ENCODE data around the gene TMEM44.
"Not testable (repeated sequence)": the region's sequence is repeated elsewhere in the genome, so short reads cannot be mapped to it uniquely, and the experiment has no call there.

Gene TMEM44

DNA sequence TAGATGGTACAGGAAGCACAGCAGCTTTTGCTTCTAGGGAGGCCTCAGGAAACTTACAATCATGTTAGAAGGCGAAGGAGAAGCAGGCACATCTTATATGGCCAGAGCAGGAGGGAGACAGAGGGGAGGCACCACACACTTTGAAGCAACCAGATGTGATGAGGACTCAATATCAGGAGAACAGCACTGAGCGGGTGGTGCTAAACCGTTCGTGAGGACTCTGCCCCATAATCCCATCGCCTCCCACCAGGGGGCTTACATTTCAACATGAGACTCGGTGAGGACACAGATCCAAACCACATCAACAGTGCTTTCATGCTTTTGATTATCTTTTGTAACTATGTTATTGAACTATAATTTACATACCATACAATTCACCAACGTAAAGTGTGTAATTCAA, 7.6 kb upstream of the TMEM44 start:
- DNase-seq = peak; percentile 35

DNA sequence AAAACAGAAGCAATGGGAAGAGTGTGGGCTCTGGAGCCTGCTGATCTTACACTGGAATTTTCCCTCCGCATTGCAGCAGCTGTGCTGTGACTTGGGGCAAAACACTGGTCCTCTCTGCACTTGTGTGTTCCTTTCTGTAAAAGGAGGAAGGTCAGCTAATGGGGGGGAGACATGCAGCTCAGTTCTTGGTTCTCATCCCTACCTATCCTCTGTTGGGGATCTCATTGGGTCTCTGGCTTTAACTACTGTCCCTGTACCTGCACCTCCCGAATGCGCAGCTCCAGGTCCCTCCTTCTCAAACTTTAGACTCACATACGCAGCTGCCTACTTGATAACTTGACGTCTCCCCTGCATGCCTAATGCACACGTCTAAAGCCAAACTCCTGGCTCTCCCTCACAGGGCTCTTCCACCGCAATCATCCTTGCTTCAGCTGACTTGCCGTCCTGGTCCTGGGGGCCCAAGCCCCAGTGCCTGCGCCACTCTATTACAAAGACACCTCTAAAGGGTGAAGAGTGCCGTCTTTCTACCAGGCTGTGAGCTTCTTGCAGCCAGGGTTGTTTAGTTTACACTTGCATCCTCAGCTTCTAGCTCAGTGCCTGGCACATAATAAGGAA, 5.9 kb upstream of the TMEM44 start:
- no peak for DNase-seq

DNA sequence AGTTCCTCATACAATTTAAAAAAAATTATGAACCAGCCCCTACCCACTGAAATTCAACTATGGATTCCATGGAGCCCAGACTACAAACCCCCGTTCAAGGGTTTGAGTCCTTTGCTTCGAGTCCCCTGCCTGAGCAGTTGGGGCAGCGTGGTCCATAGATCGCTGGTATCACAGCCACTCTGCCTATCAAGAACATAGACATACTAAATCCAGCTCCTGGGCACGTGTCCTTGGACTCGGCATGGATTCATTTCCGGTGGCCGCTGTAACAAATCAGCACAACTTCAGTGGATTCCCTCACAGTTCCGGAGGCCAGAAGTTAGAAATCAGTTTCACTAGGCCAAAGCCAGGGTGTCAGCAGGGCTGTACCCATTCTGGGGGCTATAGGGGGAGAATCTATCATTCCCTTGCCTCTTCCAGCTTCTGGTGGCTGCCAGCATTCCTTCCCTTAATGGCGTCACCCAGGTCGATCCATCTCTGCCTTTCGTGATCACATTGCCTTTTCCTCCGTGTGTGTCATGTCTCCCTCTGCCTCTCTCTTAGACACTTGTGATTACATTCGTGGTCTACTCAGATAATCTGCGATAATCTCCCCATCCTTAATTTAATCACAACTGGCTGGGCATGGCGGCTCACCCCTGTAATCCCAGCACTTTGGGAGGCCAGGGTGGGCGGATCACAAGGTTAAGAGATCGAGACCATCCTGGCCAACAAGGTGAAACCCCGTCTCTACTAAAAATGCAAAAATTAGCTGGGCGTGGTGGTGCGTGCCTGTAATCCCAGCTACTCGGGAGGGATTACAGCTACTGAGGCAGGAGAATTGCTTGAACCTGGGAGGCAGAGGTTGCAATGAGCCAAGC, 4.6 kb upstream of the TMEM44 start:
- DNase-seq = no peak

DNA sequence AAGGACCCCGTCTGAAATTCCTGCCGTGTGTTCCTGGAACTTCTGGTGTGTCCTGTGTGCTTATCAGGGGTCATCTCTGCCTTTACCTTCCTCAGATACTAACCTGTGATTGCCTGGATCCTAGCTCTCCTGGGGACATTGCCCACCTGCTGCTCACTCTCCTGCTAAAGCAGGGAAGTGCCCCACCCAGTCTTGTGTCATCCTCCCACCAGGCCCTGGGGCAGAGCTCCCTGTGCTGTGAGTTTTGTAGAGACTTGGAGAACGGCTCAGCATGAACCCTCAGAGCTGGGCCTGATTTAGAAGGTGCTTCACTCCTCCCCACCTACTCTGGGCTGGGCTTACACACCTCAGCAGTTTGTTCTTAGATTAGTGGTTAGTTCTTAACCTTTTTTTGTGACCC, 3.8 kb upstream of the TMEM44 start:
- DNase-seq = no peak

DNA sequence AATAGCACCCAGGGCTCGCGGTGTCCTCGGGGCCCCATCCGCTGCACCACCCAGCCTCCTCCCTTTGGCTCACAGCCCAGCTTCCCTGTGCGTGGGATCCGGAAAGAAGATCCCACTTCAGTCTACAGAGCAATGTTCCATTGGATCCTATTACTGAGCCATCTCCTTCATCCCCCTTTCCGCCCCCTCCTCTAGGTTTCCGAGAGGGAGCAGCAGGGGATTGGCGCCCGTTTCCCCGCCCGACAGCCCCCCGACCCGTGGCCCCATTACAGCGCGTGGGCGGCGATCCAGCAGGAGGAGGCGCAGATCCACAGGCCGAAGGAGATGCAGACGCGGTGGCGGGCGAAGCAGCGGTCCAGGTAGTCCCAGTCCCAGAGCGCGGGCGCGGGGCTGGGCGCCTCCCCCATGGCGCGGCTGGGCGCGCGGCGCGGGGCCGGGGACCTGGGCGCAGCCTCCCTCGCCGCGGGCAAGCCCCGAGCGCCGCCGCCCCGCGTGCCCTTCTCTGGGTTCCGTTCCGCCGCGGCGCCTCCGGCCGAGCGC, 340 bp downstream of the TMEM44 start:
- DNase-seq = peak; percentile 41

DNA sequence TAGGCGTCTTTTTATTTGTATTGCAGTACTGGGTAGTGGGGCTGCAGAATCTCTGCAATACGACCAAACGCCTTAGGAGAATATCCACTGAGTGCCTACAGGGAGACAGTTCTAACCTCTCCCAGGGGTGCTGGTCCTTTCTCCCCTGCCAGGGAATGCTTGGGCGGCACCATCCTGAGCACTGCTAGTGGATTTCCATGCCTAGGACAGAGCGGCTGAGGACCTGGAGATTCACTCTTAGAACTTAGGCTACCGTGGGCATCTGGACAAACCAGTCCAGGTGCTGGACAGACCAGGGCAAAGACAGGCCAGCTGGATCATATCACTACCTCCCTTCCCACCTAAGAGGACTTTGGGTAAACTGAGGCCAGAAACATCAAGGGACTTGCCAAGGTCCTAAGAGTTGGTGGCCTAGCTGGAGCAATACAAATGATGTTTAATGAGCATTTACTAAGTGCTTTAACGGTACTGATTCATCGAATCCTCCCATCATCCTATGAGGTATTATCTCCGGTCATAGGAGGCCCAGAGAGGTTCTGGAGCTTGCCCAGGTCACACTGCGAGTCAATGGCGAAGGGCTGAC, 902 bp downstream of the TMEM44 start:
- DNase-seq = no peak

DNA sequence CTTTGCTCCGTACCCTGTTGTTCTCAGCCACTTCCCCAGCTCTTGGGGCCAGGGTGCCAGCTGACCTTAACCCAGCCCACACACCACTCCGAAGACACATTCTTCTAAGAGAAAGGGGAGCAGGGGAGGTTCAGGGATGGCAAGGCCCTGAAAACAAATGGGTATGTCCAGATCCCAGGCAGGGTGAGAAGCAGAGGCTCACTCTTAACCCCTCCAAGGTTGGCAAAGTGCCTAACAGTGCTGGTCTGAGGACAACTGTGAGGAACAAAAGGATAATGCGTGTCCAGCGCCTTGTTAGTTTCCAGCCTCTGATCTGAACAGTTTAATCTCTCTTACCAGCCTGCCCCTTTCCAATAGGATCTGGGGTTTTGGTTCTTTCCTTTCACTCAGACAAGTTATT, 1.5 kb downstream of the TMEM44 start:
- DNase-seq = no peak

DNA sequence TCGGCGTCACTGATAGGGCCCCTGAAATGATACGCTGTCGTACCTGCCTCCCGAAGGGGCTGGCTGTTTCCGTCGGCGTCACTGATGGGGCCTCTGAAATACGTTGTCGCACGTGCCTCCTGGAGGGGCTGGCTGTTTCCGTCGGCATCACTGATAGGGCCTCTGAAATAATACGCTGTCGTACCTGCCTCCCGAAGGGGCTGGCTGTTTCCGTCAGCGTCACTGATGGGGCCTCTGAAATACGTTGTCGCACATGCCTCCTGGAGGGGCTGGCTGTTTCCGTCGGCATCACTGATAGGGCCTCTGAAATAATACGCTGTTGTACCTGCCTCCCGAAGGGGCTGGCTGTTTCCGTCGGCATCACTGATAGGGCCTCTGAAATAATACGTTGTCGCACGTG, 2.5 kb downstream of the TMEM44 start:
- not testable (repeated sequence) for DNase-seq

DNA sequence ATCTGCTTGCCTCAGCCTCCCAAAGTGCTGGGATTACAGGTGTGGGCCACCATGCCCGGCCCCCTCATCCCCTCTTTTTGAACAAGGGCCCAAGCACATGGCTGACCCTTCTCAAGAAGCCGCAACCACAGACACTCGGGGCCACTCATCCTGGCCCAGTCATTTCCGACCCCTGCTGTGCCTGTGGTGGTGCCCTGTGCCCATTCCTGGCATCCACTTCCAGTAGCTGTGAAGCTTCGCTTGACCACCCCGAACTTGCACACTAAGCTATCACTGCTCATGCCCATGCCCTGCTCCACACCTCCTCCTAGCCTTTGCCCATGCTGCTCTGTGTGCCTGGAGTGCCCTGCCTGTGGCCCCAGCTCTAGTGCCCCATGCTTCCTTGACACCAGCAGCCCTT, 8.3 kb downstream of the TMEM44 start:
- DNase-seq = no peak

DNA sequence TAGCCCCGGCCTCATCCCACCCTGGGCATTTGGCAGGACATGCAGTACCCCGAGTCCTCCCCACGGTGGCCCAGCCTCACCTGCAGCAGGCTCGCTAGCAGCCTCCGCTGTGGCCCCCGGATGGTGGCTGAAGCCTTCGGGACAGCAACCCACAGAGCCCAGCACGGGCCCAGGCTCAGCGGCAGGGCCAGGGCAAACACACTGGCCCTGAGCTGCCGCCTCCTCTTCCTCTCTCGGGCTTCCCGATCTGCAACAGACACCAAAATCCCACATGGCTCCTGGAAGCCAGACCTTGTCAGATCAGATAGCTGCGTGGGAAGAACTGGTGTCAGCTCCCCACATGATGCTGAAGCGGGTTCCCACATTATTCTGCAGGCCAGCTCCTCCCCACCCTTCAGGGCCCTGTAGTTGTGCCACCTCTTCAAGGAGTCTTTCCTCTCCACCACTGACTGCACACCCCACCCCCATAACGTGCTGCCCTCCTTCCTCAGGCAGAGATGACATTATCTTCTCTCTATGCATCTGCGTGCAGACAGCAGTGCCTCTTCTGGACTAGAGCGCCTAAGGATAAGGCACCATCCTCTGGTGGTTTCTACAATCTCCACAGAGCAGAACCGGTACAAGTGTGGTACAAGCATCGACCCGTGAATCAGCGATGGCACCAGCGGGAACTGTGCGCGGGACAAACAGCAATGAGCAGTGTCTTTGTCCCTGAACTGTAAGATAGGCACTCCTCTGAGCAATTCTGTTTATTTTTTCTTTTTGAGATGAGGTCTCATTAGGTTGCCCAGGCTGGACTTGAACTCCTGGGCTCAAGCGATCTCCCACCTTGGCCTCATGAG, 9.5 kb downstream of the TMEM44 start:
- DNase-seq = no peak

DNA sequence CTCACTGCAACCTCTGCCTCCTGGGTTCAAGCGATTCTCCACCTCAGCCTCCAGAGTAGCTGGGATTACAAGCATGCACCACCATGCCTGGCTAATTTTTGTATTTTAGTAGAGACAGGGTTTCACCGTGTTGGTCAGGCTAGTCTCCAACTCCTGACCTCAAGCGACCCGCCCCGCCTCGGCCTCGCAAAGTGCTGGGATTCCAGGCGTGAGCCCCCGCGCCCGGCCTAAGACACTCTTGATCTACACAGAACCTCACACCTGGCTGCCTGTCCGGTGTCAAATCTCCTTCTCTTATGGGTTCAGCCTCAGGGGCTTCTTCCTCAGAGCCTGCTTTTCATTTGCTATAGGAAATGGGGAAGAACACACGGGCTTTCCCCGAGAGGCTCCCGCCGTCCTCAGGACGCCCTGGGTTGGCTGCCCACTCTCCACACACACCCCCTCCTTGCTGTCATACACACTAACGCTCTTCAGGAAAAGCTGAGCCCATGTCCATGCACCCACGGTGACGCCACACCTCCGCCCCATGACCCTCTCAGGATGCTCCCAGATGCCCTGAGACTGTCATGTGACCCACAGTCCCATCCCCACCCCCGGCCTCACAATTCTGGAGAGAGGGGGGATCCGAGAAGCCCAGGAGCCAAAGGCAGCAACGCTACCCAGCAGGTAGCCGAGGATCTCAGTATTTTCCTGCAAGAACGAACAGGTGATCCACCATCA, 10.4 kb downstream of the TMEM44 start:
- no peak for DNase-seq

DNA sequence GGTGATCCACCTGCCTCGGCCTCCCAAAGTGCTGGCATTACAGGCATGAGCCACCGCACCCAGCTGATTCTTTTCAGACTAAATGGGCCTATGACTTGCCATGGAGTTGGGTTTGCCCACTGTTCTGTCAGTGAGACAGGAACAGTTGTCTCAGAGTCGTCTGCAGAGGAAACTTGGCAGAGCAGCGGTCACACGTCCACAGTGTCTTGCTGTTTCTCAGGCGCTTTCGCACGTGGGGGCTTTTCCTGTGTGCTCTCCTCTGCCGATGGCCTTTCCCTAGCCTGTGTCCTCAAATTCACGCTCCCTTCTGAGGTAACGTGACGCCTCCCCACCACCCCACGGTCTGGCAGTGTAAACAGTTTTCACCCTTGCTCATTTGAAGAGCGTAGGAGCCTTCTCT, 11.3 kb downstream of the TMEM44 start:
- no peak for DNase-seq

DNA sequence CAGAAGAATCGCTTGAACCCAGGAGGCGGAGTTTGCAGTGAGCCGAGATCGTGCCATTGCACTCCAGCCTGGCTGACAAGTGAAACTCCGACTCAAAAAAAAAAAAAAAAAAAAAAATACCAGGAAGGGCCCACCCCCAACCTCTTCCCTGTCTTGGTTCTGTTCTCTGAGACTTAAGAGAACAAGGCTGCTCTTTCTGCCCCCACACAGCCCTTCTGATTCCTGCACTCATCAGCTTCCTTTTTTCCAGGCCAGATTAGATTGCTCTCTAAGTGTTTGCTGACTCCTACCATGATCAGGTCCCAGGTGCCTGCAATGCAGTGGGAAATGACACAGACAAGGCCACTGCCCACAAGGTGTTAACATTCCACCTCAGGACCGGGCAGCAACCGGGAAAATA, 13.0 kb downstream of the TMEM44 start:
- DNase-seq = no peak

DNA sequence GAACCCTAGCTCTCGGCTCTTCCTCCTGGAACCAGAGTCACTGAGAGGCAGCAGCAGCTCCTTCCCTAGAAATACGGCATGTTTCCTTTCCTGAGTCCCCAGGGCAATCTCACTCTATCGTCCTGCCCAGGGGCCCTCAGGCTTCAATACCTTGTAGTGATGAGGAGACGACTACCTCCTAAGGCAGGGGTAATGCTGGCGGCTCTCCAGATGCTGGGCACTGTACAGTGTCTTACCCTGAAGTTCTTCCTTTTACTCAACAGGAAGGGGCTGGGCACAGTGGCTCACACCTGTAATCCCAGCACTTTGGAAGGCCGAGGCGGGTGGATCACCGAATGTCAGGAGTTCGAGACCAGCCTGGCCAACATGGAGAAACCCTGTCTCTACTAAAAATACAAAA, 13.5 kb downstream of the TMEM44 start:
- DNase-seq = no peak

DNA sequence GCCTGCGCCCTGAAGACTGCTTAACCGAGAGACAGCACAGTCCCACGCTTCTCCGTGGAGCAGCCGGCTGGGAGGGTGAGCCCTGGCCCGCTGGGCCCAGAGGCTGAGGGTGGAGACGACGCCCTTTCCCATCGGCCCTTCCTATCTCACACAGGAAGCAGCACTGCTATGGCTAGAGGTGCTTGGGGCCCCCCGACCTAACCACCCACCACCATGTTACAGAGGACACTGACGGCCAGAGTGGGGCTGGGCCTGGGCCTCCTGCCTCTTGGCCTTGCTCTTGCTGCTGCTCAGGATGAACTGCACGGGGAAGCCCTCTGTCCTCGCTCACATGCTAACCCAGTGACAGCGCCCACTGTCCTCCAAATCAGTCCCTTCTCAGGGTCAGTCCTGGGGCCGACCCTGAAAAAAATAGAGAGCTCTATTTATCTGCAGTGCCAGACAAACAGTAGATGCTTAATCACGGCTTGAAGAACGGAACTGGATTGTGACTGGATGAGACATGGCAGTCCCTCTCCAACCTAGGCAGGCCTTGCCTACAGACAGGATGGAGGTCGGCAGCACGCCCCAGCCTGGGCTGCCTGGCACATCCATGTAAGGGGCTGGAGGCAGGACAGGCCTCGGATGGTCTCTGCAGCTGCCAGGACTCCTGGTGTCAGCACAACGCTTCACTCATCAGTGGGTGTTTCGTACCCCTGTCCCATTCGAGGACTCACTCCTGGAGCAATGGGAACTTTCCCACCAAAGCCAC, 14.2 kb downstream of the TMEM44 start:
- no peak for DNase-seq

DNA sequence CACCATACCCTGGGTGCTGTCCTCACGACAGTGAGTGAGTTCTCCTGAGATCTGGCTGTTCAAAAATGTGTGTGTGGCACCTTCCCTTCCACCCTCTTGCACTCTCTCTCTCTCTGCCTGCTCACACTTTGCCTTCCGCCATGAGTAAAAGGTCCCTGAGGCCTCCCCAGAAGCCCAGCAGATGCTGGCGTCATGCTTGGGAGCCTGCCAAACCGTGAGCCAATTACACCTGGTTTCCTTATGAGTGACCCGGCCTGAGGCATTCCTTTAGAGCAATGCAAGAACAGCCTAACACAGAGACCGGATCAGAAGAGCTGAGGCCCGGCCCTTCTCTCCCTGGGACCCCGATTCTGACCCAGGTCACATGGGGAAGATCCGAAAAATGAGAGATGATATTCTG, 15.4 kb downstream of the TMEM44 start:
- DNase-seq = peak; percentile 31

DNA sequence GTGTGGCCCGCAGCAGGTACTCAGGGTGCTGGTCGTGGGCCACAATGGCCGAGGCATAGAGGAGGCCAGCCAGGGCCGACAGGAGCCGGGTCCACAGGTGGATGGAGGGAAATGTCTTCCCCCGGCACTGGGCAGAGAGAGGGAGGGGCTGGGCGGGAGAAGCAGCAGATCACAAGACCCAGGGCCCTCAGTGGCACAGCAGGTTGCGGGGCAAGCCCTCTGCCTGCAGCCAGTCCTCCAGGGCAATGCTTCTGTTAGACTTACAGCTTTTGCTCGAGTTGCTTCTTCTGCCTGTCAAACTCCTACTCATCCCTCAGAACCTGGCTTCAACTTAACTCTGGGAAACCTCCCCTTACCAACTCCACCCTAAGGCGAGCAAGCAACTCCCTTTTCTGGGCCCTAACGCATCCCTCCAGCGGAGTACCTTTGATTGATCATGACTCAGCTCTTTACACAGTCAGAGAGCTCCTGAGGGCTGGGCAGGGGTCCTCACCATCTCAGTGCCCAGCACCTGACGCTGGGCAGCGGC, 16.0 kb downstream of the TMEM44 start:
- DNase-seq = no peak

DNA sequence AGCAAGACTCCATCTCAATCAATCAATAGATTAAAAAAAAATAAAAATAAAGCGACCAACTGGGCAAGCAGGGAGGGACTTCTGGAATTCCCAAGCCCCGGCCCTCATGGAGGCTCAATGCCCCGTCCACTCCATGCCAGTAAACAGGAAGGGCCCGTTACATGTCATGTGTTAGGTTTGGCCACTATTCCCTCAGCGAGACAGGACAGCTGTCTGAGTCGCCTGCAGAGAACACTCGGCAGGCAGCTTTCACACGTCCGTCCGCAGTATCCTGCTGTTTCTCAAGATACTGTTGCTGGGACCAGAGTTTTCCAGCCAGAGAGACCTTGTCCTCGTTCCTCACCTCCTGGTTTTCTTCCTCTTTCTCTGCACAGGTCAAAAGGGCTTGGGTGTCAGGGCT, 18.0 kb downstream of the TMEM44 start:
- DNase-seq = no peak

DNA sequence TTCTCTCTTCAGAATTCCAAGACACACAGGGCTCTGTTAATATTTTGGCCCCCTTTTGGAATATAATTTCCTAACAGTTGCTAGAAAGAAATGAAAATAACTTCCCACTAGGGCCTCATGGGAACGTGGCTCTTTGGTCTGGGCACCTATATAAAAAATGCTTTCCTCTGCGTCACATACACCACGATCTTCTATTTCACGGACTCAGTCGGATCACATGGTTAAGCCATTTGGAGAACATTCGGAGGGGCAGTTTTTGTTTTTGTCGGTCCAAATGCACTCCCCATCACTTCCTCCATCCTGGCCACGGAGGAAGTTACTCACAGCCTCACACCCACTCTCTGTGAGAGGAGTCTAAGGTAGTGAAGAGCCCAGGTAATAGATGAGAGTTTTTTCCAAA, 21.0 kb downstream of the TMEM44 start:
- DNase-seq = no peak

DNA sequence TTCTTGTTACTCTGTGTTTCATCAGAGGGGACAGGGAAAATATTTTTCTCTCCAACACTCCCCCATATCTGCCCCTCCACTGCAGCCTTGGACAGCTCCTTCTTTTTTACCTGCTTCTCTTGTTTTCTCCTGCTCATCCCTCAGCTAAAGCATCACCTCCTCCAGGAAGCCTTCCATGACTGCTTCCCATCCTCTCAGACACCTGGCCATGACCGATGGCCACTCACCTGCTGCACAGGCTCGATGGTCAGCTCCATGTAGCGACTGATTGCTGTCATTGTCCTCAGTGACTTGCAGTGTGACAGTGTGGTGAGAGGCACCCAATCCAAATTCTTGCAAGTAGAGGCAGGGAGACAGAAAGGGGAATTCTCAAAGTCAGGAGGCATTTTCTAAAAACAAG, 22.5 kb downstream of the TMEM44 start:
- DNase-seq = no peak

DNA sequence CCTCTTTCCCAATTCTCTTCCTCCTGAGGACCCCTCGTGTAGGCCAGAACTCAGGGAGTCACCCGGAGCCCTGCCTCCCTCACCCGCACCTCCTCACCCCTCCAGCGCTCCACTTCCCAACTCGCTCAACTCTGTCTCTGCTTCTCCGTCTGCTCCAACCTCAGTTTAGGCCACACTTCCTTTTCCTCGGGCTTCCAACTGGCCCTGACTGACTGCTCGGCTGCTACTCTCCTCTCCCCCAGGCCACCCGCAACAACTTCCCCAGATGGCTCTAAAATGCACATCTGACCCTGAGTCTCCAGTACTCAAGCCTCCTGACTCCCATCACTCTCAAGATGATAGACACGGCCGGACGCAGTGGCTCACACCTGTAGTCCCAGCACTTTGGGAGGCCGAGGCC, 23.6 kb downstream of the TMEM44 start:
- no peak for DNase-seq

Measured in fibroblast of skin of scalp (primary cell).